HepG2 (cell line): ENCODE results near the gene USE1. TPM values are rescaled to one million over a fixed set of nuclear protein-coding genes. Genes with fewer than 3 reads are reported as not detected.

Experiments used
- ATAC-seq: fragments of 200-7000 bp; cut with Tn5 transposase; 3 replicates; pipeline ENCODE4 v1.9.1; 2020; ENCODE audit warnings: mild to moderate bottlenecking, moderate library complexity
- BruUV-seq: library from RNA; stranded (reverse); fragments of 400-500 nt; replicated peaks from 2 replicates; lab custom pipeline; 2021; lab: Mats Ljungman, UMichigan
- CTCF ChIA-PET: fragments of 300-600 bp; formaldehyde crosslinking; extraction: SDS; loops from one replicate; lab custom pipeline; 2021; ENCODE audit warnings: low total read pairs, inconsistent platforms, low intra/inter-chr PET ratio; lab: Yijun Ruan, JAX
- POLR2A ChIA-PET: fragments of 350-600 bp; sonication (Branson Sonifier 250); formaldehyde crosslinking; loops from one replicate; lab custom pipeline; 2020; ENCODE audit warnings: antibody characterized with exemption, inconsistent platforms; lab: Yijun Ruan, JAX
- DNase-seq: peaks from one replicate; pipeline ENCODE4 v3.0.0-alpha.2; 2015; ENCODE audit warnings: low spot score
- FAIRE-seq: peaks from 3 replicates; lab custom pipeline; 2011; peaks lifted over from hg19 to GRCh38; lab: Jason Lieb, UNC
- H2AFZ ChIP-seq: one replicate; pipeline ENCODE4 v1.6.1; 2011; ENCODE audit warnings: low read length, inconsistent platforms
- H3K27ac ChIP-seq: fragments of 300-600 bp; 3 replicates; pipeline ENCODE4 v1.8.0; 2011; ENCODE audit warnings: mixed run types, mild to moderate bottlenecking, mixed read lengths, low read length, inconsistent platforms; ENCODE audit not compliant: insufficient read depth; ENCODE audit errors: extremely low read length
- H3K27me3 ChIP-seq, 2 experiments: fragments of 200-600 bp in 1 of 2; 2 replicates in 1 of 2; 3 replicates in 1 of 2; pipeline versions ENCODE4 v1.6.0 to v1.8.0; 2011; ENCODE audit warnings: low read length in 2 of 2, mild to moderate bottlenecking in 2 of 2, moderate library complexity in 2 of 2, inconsistent platforms in 1 of 2; ENCODE audit not compliant: insufficient read depth in 2 of 2, control insufficient read depth in 1 of 2
- H3K36me3 ChIP-seq, 2 experiments: fragments of 200-600 bp in 1 of 2; replicated peaks in 1 of 2; 2 replicates in 1 of 2; 3 replicates in 1 of 2; pipeline versions ENCODE4 v1.5.1 to v1.8.0; 2011; ENCODE audit warnings: low read length in 2 of 2, inconsistent platforms in 1 of 2; ENCODE audit not compliant: insufficient read depth in 2 of 2, control insufficient read depth in 1 of 2
- H3K4me1 ChIP-seq: 2 replicates; pipeline ENCODE4 v1.5.1; 2012; ENCODE audit warnings: low read length, inconsistent platforms; ENCODE audit not compliant: insufficient read depth
- H3K4me2 ChIP-seq: 2 replicates; pipeline ENCODE4 v1.6.0; 2011; ENCODE audit warnings: low read depth, low read length, inconsistent platforms
- H3K4me3 ChIP-seq, 3 experiments: fragments of 200-600 bp in 1 of 3; sonication (generic), shearing (Covaris generic) in 1 of 3; replicated peaks in 1 of 3; 2 replicates each; pipeline ENCODE4 v1.5.1; 2011 to 2016; ENCODE audit warnings: low read length in 3 of 3, inconsistent platforms in 2 of 3, low read depth in 2 of 3, mild to moderate bottlenecking in 2 of 3, control low read depth in 1 of 3, mixed read lengths in 1 of 3; ENCODE audit not compliant: insufficient read depth in 1 of 3
- H3K79me2 ChIP-seq: one replicate; pipeline ENCODE4 v1.6.1; 2011; ENCODE audit warnings: low read length, inconsistent platforms; ENCODE audit not compliant: insufficient read depth
- H3K9ac ChIP-seq: 2 replicates; pipeline ENCODE4 v1.6.0; 2011; ENCODE audit warnings: mild to moderate bottlenecking, low read depth, low read length, inconsistent platforms; ENCODE audit not compliant: insufficient read depth
- H3K9me3 ChIP-seq: 2 replicates; pipeline ENCODE4 v1.5.1; 2012; ENCODE audit warnings: mild to moderate bottlenecking, low read length
- H4K20me1 ChIP-seq: 2 replicates; pipeline ENCODE4 v1.6.0; 2011; ENCODE audit warnings: inconsistent platforms, mild to moderate bottlenecking, low read length, moderate library complexity; ENCODE audit not compliant: insufficient read depth
- CCDC6 ChIP-seq: sonication (generic); formaldehyde crosslinking; IDR thresholded peaks from 2 replicates; pipeline ENCODE4 v1.8.1; 2022; ENCODE audit warnings: mild to moderate bottlenecking, missing genetic modification reagents, moderate library complexity
- CEBPZ ChIP-seq: IDR thresholded peaks from 2 replicates; pipeline ENCODE4 v1.6.1; 2012; ENCODE audit warnings: low read length, improper control_type of control experiment
- HOXA7 ChIP-seq: sonication (generic); formaldehyde crosslinking; IDR thresholded peaks from 2 replicates; pipeline ENCODE4 v1.8.1; 2022; ENCODE audit warnings: mild to moderate bottlenecking, missing genetic modification reagents, moderate library complexity
- KLF6 ChIP-seq: IDR thresholded peaks from 2 replicates; pipeline ENCODE4 v1.8.0; 2016; ENCODE audit warnings: missing biosample characterization, missing genetic modification reagents
- PRMT3 ChIP-seq: sonication (generic); formaldehyde crosslinking; IDR thresholded peaks from 2 replicates; pipeline ENCODE4 v1.8.1; 2022; ENCODE audit warnings: low read depth, mild to moderate bottlenecking, moderate library complexity, missing genetic modification reagents, borderline replicate concordance
- SSRP1 ChIP-seq: IDR thresholded peaks from 2 replicates; pipeline ENCODE4 v1.6.1; 2016; ENCODE audit warnings: control low read depth
- ZBTB43 ChIP-seq: sonication (generic); formaldehyde crosslinking; conservative IDR thresholded peaks from 2 replicates; pipeline ENCODE4 v1.4.0; 2020; ENCODE audit warnings: missing genetic modification reagents
- ZNF160 ChIP-seq: sonication (generic); formaldehyde crosslinking; IDR thresholded peaks from 2 replicates; pipeline ENCODE4 v1.8.0; 2022; ENCODE audit warnings: mild to moderate bottlenecking, inconsistent platforms, missing genetic modification reagents
- ZNF556 ChIP-seq: sonication (generic); formaldehyde crosslinking; IDR thresholded peaks from 2 replicates; pipeline ENCODE4 v1.4.0; 2020; ENCODE audit warnings: mild to moderate bottlenecking, missing genetic modification reagents, borderline replicate concordance
- ZNF569 ChIP-seq: sonication (generic); formaldehyde crosslinking; IDR thresholded peaks from 2 replicates; pipeline ENCODE4 v1.5.0; 2020; ENCODE audit warnings: mild to moderate bottlenecking, missing genetic modification reagents, moderate library complexity, borderline replicate concordance
- ZNF629 ChIP-seq: sonication (generic); formaldehyde crosslinking; conservative IDR thresholded peaks from 2 replicates; pipeline ENCODE4 v1.5.0; 2020; ENCODE audit warnings: missing genetic modification reagents
- ZSCAN25 ChIP-seq: sonication (generic); formaldehyde crosslinking; IDR thresholded peaks from 2 replicates; pipeline ENCODE4 v1.8.0; 2022; ENCODE audit warnings: mild to moderate bottlenecking, missing genetic modification reagents
- WGBS: methylation state at CpG from one replicate; pipeline ENCODE4 v1.1.6; 2017; ENCODE audit warnings: low lambda C conversion rate; 5-methylcytosine and 5-hydroxymethylcytosine counted together
- in situ Hi-C: cut with HindIII; loops from 2 replicates; pipeline ENCODE4 v1.10.0; 2017; ENCODE audit warnings: low pct_unique_long_range_greater_than_20kb; ENCODE audit not compliant: extremely low pct_ligation_motif_present
- intact Hi-C: fragments of 100-400 bp; cut with micrococcal nuclease; formaldehyde crosslinking; loops from one replicate; pipeline ENCODE4 v1.10.0; 2022; ENCODE audit not compliant: unreplicated experiment
- polyA plus RNA-seq, 8 experiments: library from polyadenylated mRNA; depleted of rRNA in 3 of 8; stranded (reverse) in 7 of 8; unstranded in 1 of 8; fragments of >200 nt; fragmentation: Illumina TruSeq in 4 of 8; extraction: Trizol in 4 of 8; gene quantifications; 2 replicates each; pipeline versions ENCODE4 v1.2.1 to v1.2.3, GENCODE V29; 2011 to 2016; ENCODE audit warnings: low read depth in 4 of 8, missing spikeins in 1 of 8, mixed read lengths in 1 of 8; ENCODE audit not compliant: insufficient read depth in 1 of 8
- total RNA-seq, 5 experiments: library from RNA; depleted of rRNA; stranded (reverse); fragments of >200 nt; fragmentation: Illumina TruSeq; extraction: Trizol; gene quantifications; 2 replicates each; pipeline ENCODE4 v1.2.3, GENCODE V29; 2016; ENCODE audit warnings: low read depth in 1 of 5
- TF ChIP-seq, protein P1 (sequence below): sonication (generic); formaldehyde crosslinking; IDR thresholded peaks from 2 replicates; pipeline ENCODE4 v1.4.0; 2020; ENCODE audit warnings: missing genetic modification reagents, mild to moderate bottlenecking, borderline replicate concordance
- TF ChIP-seq, protein P2 (sequence below): sonication (generic); formaldehyde crosslinking; IDR thresholded peaks from 2 replicates; pipeline ENCODE4 v1.4.0; 2020; ENCODE audit warnings: missing genetic modification reagents

The USE1 gene
- total and polyA plus RNA-seq, 2 of the 13 experiments (the other 11 are each of a cell fraction or from before 2014, with no cell fraction given) = 9.9 to 17.6 TPM

- no peak for FAIRE-seq
- CTCF ChIA-PET = interaction anchor here (1.3 kb wide), 1 partner anchor 55 kb away, joined by 6 read pairs; no protein-coding TSS in a partner anchor
- no peak overlapping the region for H3K27ac ChIP-seq
Observed at GRCh38 chr19:17259934-17260333, 44.8 kb downstream of the USE1 start.

More at GRCh38 chr19:17259934-17260333, 44.8 kb downstream of the USE1 start:
- H4K20me1 ChIP-seq = no peaks in the 10 kb centered on the region
- peaks cover 67% of the 10 kb centered on the region for H3K4me1 ChIP-seq
- ATAC-seq = no peak
- POLR2A ChIA-PET = interaction anchor here (2.0 to 3.2 kb wide), 4 partner anchors 11 to 45 kb away, joined by 8 to 18 read pairs (median 10); partner anchors contain the start of gene USE1
- no peaks in the 10 kb centered on the region for H3K79me2 ChIP-seq
- no peaks in the 10 kb centered on the region for H3K36me3 ChIP-seq
- no peaks in the 10 kb centered on the region for H3K27me3 ChIP-seq
- H2AFZ ChIP-seq = no peak overlapping the region
- H3K9ac ChIP-seq = no peak overlapping the region
- intact Hi-C loops (loop anchor here (2.0 kb wide), 1 partner anchor 13 kb away; no protein-coding TSS in a partner anchor), in situ Hi-C loops (no loop called here)
- H3K4me2 ChIP-seq = no peak overlapping the region
- no peak overlapping the region for H3K4me3 ChIP-seq
- no TSS peak for BruUV-seq
- no peak for DNase-seq
- 17% methylated on average over 1 of the region's 1 CpG for WGBS
- TF ChIP-seq CCDC6 (CRISPR knock-in tag) = no peak
- no peak for TF ChIP-seq ZNF629
- TF ChIP-seq PRMT3 (CRISPR knock-in tag) = no peak
- TF ChIP-seq, protein P1, sequence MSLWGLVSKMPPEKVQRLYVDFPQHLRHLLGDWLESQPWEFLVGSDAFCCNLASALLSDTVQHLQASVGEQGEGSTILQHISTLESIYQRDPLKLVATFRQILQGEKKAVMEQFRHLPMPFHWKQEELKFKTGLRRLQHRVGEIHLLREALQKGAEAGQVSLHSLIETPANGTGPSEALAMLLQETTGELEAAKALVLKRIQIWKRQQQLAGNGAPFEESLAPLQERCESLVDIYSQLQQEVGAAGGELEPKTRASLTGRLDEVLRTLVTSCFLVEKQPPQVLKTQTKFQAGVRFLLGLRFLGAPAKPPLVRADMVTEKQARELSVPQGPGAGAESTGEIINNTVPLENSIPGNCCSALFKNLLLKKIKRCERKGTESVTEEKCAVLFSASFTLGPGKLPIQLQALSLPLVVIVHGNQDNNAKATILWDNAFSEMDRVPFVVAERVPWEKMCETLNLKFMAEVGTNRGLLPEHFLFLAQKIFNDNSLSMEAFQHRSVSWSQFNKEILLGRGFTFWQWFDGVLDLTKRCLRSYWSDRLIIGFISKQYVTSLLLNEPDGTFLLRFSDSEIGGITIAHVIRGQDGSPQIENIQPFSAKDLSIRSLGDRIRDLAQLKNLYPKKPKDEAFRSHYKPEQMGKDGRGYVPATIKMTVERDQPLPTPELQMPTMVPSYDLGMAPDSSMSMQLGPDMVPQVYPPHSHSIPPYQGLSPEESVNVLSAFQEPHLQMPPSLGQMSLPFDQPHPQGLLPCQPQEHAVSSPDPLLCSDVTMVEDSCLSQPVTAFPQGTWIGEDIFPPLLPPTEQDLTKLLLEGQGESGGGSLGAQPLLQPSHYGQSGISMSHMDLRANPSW (CRISPR knock-in tag) = no peak
- TF ChIP-seq ZNF569 (CRISPR knock-in tag) = no peak
- no peak for TF ChIP-seq CEBPZ
- TF ChIP-seq KLF6 = no peak
- TF ChIP-seq, protein P2, sequence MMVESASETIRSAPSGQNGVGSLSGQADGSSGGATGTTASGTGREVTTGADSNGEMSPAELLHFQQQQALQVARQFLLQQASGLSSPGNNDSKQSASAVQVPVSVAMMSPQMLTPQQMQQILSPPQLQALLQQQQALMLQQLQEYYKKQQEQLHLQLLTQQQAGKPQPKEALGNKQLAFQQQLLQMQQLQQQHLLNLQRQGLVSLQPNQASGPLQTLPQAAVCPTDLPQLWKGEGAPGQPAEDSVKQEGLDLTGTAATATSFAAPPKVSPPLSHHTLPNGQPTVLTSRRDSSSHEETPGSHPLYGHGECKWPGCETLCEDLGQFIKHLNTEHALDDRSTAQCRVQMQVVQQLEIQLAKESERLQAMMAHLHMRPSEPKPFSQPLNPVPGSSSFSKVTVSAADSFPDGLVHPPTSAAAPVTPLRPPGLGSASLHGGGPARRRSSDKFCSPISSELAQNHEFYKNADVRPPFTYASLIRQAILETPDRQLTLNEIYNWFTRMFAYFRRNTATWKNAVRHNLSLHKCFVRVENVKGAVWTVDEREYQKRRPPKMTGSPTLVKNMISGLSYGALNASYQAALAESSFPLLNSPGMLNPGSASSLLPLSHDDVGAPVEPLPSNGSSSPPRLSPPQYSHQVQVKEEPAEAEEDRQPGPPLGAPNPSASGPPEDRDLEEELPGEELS (CRISPR knock-in tag) = no peak
- TF ChIP-seq ZSCAN25 = no peak
- no peak for TF ChIP-seq HOXA7 (CRISPR knock-in tag)
- TF ChIP-seq ZBTB43 (CRISPR knock-in tag) = no peak
- no peak for TF ChIP-seq ZNF556
- no peak for TF ChIP-seq ZNF160
- no peak for TF ChIP-seq SSRP1
- H3K9me3 ChIP-seq = no peaks in the 10 kb centered on the region
